Myocyte (in vitro differentiated cells): ENCODE data around the gene OR13C8. TPM values are rescaled to one million over a fixed set of nuclear protein-coding genes. Genes with fewer than 3 reads are reported as not detected.
A peak's percentile ranks its signal among the peaks of the same experiment; 100 is the strongest.

Experiments
- DNase-seq: peaks from one replicate; pipeline ENCODE4 v3.0.0-alpha.2; 2012; ENCODE audit warnings: low read depth
- total RNA-seq: library from RNA; depleted of rRNA; stranded (reverse); fragments of >200 nt; gene quantifications from 2 replicates; pipeline ENCODE4 v1.2.3, GENCODE V29; 2014

The OR13C8 gene
- total RNA-seq, 1 donor from 2014 or later: not detected

DNA sequence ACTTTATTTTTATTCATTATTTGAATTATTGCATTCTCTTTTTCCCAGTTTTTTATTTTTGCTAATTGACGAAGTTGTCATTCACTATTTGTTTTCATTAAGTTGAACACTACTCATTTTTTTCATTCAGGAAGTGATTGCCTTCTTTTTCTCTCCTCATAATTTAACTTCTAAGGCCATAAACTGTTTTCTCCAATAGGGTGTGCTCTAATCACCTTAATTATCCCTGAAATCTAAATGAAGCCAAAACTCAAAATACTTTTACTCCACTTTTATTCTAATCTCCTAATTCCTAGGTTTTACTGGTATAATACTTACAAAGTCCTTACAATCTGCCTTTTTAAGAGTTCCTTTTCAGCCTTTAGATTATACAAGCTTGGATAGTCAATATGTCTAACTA is 39.4 kb downstream of the OR13C8 start:
- peak; percentile 9 for DNase-seq

DNA sequence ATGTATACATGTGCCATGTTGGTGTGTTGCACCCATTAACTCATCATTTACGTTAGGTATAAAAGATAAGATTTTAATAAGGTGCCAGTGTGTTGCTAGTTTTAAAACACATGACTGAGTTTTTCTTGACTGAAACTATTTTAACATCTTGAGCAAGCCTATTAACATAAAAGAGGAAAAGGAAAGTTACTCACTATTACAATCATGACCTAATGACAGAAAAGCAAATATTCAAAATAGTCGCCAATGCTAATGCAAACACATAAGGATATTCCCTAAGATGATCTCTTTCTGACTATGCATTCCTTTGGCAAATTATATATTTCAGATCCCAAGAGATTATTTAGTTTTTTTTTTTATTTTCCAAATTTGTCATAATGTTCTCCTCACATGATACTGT is 42.2 kb downstream of the OR13C8 start:
- DNase-seq: no peak

DNA sequence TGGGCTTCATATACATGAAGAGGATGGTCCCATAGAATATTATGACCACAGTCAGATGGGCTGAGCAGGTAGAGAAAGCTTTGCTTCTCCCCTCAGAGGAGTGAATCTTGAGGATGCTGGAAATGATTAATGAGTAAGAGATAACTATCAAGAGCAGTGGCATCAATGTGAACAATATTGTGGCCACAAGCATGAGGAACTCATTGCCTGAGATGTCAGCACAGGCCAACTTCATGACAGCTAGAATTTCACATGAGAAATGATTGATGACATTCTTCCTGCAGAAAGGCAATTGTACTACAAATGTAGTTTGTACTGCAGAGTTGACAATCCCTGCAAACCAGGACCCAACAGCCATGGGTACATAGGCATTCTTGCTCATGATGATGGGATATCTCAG is 48.5 kb downstream of the OR13C8 start:
- DNase-seq: no peak

DNA sequence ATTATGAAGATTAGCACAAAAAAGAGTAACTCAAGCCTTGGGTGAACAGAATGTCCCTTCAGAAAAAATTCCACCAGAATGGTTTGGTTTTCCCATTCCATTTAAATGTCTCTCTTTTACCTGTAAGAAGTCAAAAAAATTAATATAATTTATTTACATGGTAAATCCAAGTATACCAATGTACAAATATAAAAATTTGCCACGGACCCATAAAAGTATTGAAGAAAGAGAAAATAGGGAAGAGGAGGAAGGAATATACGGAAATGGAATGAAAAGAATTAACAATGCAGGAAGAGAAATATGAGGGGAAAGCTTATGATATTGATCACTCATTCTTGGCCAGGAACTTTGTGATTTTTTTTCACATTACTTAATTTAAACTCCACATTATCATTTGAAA is 49.1 kb downstream of the OR13C8 start, which contains the start of gene OR13C9:
TSS of gene OR13C9 (minus strand) at position 101 of the 400 bp plus-strand sequence. CDS start at position 101, 0 bp downstream.
- DNase-seq: no peak

Other genes with a start within 250 kb of the OR13C8 start
- gene OR13F1, start 64.9 kb upstream of the OR13C8 start, total RNA-seq: not detected in 2 replicates
- gene OR13C4, start 42.0 kb upstream of the OR13C8 start, total RNA-seq: not detected in 2 replicates
- not detected in 2 replicates for gene OR13C3, start 32.3 kb upstream of the OR13C8 start, total RNA-seq
- gene OR13C5, start 30.2 kb downstream of the OR13C8 start, total RNA-seq: not detected in 2 replicates
- not detected in 2 replicates for gene OR13C2, start 36.5 kb downstream of the OR13C8 start, total RNA-seq
- gene OR13C9, start 49.0 kb downstream of the OR13C8 start, total RNA-seq: not detected in 2 replicates
- not detected in 2 replicates for gene OR13D1, start 125.3 kb downstream of the OR13C8 start, total RNA-seq
- gene NIPSNAP3A, start 178.5 kb downstream of the OR13C8 start, total RNA-seq: 41.7 and 44.8 TPM in 2 replicates
- 1.4 and 2.3 TPM in 2 replicates for gene NIPSNAP3B, start 195.0 kb downstream of the OR13C8 start, total RNA-seq